Karpas-422 (cell line): ENCODE data around the gene PRKCB. TPM values are rescaled to one million over a fixed set of nuclear protein-coding genes. Genes with fewer than 3 reads are reported as not detected.

Source experiments
- DNase-seq: peaks from one replicate; pipeline ENCODE4 v3.0.0-alpha.2; 2015
- H2AFZ ChIP-seq: fragments of 200-600 bp; sonication (generic); 2 replicates; pipeline ENCODE4 v1.6.1; 2014; ENCODE audit warnings: antibody characterized with exemption, low read length, mixed read lengths
- H3K27ac ChIP-seq: fragments of 200-600 bp; sonication (generic); 2 replicates; pipeline ENCODE4 v1.5.1; 2014; ENCODE audit warnings: mild to moderate bottlenecking, low read length, moderate library complexity
- H3K27me3 ChIP-seq: fragments of 200-600 bp; sonication (generic); 2 replicates; pipeline ENCODE4 v1.6.1; 2014; ENCODE audit warnings: low read length, mixed read lengths
- H3K36me3 ChIP-seq: fragments of 200-600 bp; sonication (generic); 2 replicates; pipeline ENCODE4 v1.6.1; 2014; ENCODE audit warnings: low read length, mixed read lengths; ENCODE audit not compliant: insufficient read depth
- H3K4me1 ChIP-seq: fragments of 200-600 bp; sonication (generic); 2 replicates; pipeline ENCODE4 v1.6.1; 2014; ENCODE audit warnings: mild to moderate bottlenecking, low read length, mixed read lengths
- H3K4me2 ChIP-seq: fragments of 200-600 bp; sonication (generic); 2 replicates; pipeline ENCODE4 v1.6.1; 2014; ENCODE audit warnings: low read length, low read depth, mild to moderate bottlenecking; ENCODE audit not compliant: poor library complexity, severe bottlenecking
- H3K4me3 ChIP-seq: fragments of 200-600 bp; sonication (generic); 2 replicates; pipeline ENCODE4 v1.5.1; 2014; ENCODE audit warnings: mild to moderate bottlenecking, antibody characterized with exemption, low read length, mixed read lengths
- H3K79me2 ChIP-seq: fragments of 200-600 bp; sonication (generic); 2 replicates; pipeline ENCODE4 v1.6.1; 2014; ENCODE audit warnings: mild to moderate bottlenecking, low read length, mixed read lengths
- H3K9ac ChIP-seq: fragments of 200-600 bp; sonication (generic); 2 replicates; pipeline ENCODE4 v1.6.0; 2014; ENCODE audit warnings: low read length
- H3K9me2 ChIP-seq: fragments of 200-600 bp; sonication (generic), shearing (Covaris generic); replicated peaks from 2 replicates; pipeline ENCODE4 v1.6.0; 2014; ENCODE audit warnings: mild to moderate bottlenecking, low read length, moderate library complexity; ENCODE audit not compliant: insufficient read depth
- H3K9me3 ChIP-seq: fragments of 300-700, 200-600 bp; sonication (generic); 2 replicates; pipeline ENCODE4 v1.6.1; 2014; ENCODE audit warnings: low read length, mixed read lengths
- H4K20me1 ChIP-seq: fragments of 200-600 bp; sonication (generic); 2 replicates; pipeline ENCODE4 v1.6.1; 2014; ENCODE audit warnings: mild to moderate bottlenecking, antibody characterized with exemption, low read length, low read depth; ENCODE audit not compliant: insufficient read depth
- total RNA-seq: library from RNA; depleted of rRNA; stranded (reverse); fragments of >200 nt; shearing (Covaris generic); gene quantifications from 2 replicates; pipeline ENCODE4 v1.2.3, GENCODE V29; 2014; ENCODE audit warnings: low replicate concordance

The PRKCB gene
- total RNA-seq, 1 experiment from 2014 or later, result 21.7 TPM

DNA sequence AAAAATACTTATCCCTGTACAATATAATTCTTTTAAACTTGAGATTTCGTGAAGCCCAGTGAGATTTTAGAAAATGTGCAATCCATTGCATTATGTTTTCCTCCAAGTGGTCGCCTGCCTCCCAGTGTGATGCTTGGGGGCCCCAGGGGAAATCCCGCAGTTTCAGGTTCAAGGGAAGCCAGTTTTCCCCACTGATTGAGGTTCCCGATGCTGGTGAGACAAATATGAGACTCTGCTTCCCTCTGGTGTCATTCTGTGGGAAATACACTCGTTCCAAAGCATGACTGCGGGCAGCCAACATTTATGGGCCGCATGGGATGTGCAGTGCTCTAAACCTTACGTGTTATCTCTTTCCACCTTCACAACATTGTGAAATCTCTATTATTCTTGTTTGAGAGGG is 200.8 kb downstream of the PRKCB start:
- Histone ChIP-seq H3K9ac (no peak overlapping the region), H3K4me1 (no peaks in the 10 kb centered on the region), H3K9me3 (no peaks in the 10 kb centered on the region), H3K27me3 (no peaks in the 10 kb centered on the region), H3K27ac (no peak overlapping the region), H3K9me2 (no peaks in the 10 kb centered on the region), H3K4me3 (no peak overlapping the region), H3K4me2 (no peak overlapping the region), H3K79me2 (no peaks in the 10 kb centered on the region), H4K20me1 (no peaks in the 10 kb centered on the region), H3K36me3 (no peaks in the 10 kb centered on the region), H2AFZ (no peak overlapping the region)
- peak; percentile 66 for DNase-seq

GRCh38 chr16:24037335-24037734 is 201.6 kb downstream of the PRKCB start:
- no peaks in the 10 kb centered on the region for H3K27me3 ChIP-seq
- H3K36me3 ChIP-seq, result no peaks in the 10 kb centered on the region

GRCh38 chr16:24041834-24042631 is 206.2 kb downstream of the PRKCB start:
- Histone ChIP-seq H3K9ac (no peak overlapping the region), H2AFZ (no peak overlapping the region), H3K27ac (no peak overlapping the region), H3K4me1 (no peaks in the 10 kb centered on the region), H3K79me2 (no peaks in the 10 kb centered on the region), H3K9me2 (no peaks in the 10 kb centered on the region), H4K20me1 (no peaks in the 10 kb centered on the region), H3K36me3 (no peaks in the 10 kb centered on the region), H3K9me3 (no peaks in the 10 kb centered on the region), H3K4me2 (no peak overlapping the region), H3K4me3 (no peak overlapping the region), H3K27me3 (no peaks in the 10 kb centered on the region)
- peak; percentile 91 for DNase-seq

More at GRCh38 chr16:24037335-24037734, 201.6 kb downstream of the PRKCB start:
- DNase-seq, result no peak
- Histone ChIP-seq H3K79me2 (no peaks in the 10 kb centered on the region), H2AFZ (no peak overlapping the region), H3K4me2 (no peak overlapping the region), H3K4me1 (no peaks in the 10 kb centered on the region), H3K9me2 (no peaks in the 10 kb centered on the region), H3K27ac (no peak overlapping the region), H3K9me3 (no peaks in the 10 kb centered on the region), H4K20me1 (no peaks in the 10 kb centered on the region), H3K4me3 (no peak overlapping the region), H3K9ac (no peak overlapping the region)

DNA sequence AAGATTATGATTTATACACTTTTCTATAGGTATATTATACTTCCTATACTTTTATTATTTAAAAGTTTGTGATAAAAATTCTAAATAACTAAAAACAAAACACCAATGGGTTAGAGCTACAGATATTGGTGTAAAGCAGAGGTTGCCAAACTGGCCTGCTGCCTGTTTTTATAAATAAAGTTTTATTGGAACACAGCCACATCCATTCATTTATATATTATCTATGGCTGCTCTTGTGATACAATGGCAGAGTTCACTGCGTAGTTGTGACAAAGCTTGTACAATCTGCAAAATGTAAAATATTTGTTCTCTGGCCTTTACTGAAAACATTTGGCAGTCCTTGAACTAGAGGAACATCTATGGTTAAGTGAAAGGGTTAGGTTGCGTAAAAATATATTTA is 208.7 kb downstream of the PRKCB start:
- Histone ChIP-seq H3K9ac (no peak overlapping the region), H3K79me2 (no peaks in the 10 kb centered on the region), H3K27ac (no peak overlapping the region), H3K27me3 (no peaks in the 10 kb centered on the region), H2AFZ (no peak overlapping the region), H3K36me3 (no peaks in the 10 kb centered on the region), H3K9me3 (no peaks in the 10 kb centered on the region), H3K9me2 (no peaks in the 10 kb centered on the region), H3K4me3 (no peak overlapping the region), H3K4me2 (no peak overlapping the region), H3K4me1 (no peaks in the 10 kb centered on the region), H4K20me1 (no peaks in the 10 kb centered on the region)
- no peak for DNase-seq

DNA sequence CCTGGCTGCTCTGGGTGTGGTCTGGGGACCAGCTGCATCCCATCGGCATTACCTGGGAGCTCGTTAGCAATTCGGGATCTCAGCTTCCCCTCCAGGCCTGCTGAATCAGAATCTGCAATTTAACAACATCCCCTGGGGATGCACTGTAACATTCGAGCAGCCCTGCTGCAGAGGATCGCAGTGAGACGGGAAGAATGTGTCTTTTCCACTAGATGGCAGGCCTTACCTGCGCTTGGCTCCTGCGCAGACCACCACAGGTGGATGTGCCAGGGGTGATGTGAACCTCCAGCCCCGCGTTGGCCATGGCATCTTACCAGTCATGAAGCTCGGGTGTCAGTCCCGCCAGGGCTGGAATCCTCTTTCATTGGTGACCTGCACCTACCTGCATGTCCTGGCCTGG is 209.9 kb downstream of the PRKCB start:
- Histone ChIP-seq H3K4me2 (no peak overlapping the region), H2AFZ (no peak overlapping the region), H3K36me3 (no peaks in the 10 kb centered on the region), H3K4me3 (no peak overlapping the region), H3K27ac (no peak overlapping the region), H3K9me3 (no peaks in the 10 kb centered on the region), H3K79me2 (no peaks in the 10 kb centered on the region), H3K9ac (no peak overlapping the region), H3K27me3 (no peaks in the 10 kb centered on the region), H3K9me2 (no peaks in the 10 kb centered on the region), H3K4me1 (no peaks in the 10 kb centered on the region), H4K20me1 (no peaks in the 10 kb centered on the region)
- DNase-seq, result no peak

DNA sequence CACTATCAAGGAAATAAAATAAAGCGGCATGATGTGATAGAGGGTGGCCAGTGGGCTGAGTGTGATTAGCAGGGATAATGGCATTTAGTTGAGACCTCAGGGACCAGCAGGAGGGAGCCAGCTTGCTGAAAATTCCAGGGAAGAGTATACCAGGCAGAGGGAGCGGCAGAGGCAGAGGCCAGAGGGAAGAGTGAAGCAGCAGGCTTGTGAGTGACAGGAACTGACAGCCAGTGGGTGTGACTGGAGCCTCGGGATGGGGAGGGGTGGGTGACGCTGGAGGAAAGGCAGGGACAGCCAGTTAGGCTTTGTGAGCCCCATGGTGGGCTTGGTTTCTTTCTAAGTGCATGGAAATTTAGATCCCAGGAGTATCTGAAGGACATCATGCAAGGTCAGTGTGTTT is 210.7 kb downstream of the PRKCB start:
- Histone ChIP-seq H3K4me1 (no peaks in the 10 kb centered on the region), H3K9ac (no peak overlapping the region), H3K4me2 (no peak overlapping the region), H4K20me1 (no peaks in the 10 kb centered on the region), H3K27ac (no peak overlapping the region), H3K36me3 (no peaks in the 10 kb centered on the region), H2AFZ (no peak overlapping the region), H3K4me3 (no peak overlapping the region), H3K79me2 (no peaks in the 10 kb centered on the region), H3K9me3 (no peaks in the 10 kb centered on the region), H3K9me2 (no peaks in the 10 kb centered on the region), H3K27me3 (no peaks in the 10 kb centered on the region)
- no peak for DNase-seq

- Histone ChIP-seq H3K4me2 (no peak overlapping the region), H3K9me3 (no peaks in the 10 kb centered on the region), H3K4me1 (no peaks in the 10 kb centered on the region), H3K9me2 (no peaks in the 10 kb centered on the region), H2AFZ (no peak overlapping the region), H4K20me1 (no peaks in the 10 kb centered on the region), H3K9ac (no peak overlapping the region), H3K36me3 (no peaks in the 10 kb centered on the region), H3K27ac (no peak overlapping the region), H3K79me2 (no peaks in the 10 kb centered on the region), H3K27me3 (no peaks in the 10 kb centered on the region), H3K4me3 (no peak overlapping the region)
- no peak for DNase-seq
Measured at GRCh38 chr16:24049113-24049512, 213.3 kb downstream of the PRKCB start.

- Histone ChIP-seq H3K79me2 (no peaks in the 10 kb centered on the region), H3K27me3 (no peaks in the 10 kb centered on the region)
Measured at GRCh38 chr16:24051125-24051524, 215.3 kb downstream of the PRKCB start.

More at GRCh38 chr16:24051125-24051524, 215.3 kb downstream of the PRKCB start:
- Histone ChIP-seq H3K27ac (no peak overlapping the region), H3K4me1 (0 out of 2 replicates have a peak, but pooled peaks cover 2% of the 10 kb centered on the region), H3K4me2 (no peak overlapping the region), H4K20me1 (no peaks in the 10 kb centered on the region), H3K9me3 (no peaks in the 10 kb centered on the region), H3K9me2 (no peaks in the 10 kb centered on the region), H3K4me3 (no peak overlapping the region), H3K36me3 (no peaks in the 10 kb centered on the region), H2AFZ (no peak overlapping the region), H3K9ac (no peak overlapping the region)
- DNase-seq, result no peak
